ENCODE data around the gene PRR12. TPM values are rescaled to one million over a fixed set of nuclear protein-coding genes. Genes with fewer than 3 reads are reported as not detected.

Gene PRR12
- total and polyA plus RNA-seq, 4 donors, result 0.86 to 3.5 (median 2.8) TPM

DNA sequence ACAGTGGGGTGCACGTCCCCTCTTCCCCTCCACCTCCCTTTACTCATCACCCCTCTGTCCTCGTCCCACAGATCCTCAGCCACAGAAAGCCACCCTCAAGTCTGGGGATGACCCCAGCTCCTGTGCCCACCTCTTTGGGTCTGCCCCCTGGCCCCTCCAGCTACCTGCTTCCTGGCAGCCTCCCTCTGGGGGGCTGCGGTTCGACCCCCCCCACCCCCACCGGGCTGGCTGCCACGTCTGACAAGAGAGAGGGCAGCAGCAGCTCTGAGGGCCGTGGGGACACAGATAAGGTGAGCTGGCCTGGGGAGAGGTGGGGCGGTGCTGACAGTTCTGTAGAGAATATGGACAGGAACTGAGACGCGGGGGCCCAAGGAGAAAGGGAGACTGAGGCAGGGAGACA lies 63.6 kb downstream of the PRR12 start (continued):
- TF ChIP-seq, protein P1, sequence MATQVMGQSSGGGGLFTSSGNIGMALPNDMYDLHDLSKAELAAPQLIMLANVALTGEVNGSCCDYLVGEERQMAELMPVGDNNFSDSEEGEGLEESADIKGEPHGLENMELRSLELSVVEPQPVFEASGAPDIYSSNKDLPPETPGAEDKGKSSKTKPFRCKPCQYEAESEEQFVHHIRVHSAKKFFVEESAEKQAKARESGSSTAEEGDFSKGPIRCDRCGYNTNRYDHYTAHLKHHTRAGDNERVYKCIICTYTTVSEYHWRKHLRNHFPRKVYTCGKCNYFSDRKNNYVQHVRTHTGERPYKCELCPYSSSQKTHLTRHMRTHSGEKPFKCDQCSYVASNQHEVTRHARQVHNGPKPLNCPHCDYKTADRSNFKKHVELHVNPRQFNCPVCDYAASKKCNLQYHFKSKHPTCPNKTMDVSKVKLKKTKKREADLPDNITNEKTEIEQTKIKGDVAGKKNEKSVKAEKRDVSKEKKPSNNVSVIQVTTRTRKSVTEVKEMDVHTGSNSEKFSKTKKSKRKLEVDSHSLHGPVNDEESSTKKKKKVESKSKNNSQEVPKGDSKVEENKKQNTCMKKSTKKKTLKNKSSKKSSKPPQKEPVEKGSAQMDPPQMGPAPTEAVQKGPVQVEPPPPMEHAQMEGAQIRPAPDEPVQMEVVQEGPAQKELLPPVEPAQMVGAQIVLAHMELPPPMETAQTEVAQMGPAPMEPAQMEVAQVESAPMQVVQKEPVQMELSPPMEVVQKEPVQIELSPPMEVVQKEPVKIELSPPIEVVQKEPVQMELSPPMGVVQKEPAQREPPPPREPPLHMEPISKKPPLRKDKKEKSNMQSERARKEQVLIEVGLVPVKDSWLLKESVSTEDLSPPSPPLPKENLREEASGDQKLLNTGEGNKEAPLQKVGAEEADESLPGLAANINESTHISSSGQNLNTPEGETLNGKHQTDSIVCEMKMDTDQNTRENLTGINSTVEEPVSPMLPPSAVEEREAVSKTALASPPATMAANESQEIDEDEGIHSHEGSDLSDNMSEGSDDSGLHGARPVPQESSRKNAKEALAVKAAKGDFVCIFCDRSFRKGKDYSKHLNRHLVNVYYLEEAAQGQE (IDR thresholded peaks at IDR 0.05), result no peak
- TF ChIP-seq RXRA (IDR thresholded peaks at IDR 0.05), result no peak

DNA sequence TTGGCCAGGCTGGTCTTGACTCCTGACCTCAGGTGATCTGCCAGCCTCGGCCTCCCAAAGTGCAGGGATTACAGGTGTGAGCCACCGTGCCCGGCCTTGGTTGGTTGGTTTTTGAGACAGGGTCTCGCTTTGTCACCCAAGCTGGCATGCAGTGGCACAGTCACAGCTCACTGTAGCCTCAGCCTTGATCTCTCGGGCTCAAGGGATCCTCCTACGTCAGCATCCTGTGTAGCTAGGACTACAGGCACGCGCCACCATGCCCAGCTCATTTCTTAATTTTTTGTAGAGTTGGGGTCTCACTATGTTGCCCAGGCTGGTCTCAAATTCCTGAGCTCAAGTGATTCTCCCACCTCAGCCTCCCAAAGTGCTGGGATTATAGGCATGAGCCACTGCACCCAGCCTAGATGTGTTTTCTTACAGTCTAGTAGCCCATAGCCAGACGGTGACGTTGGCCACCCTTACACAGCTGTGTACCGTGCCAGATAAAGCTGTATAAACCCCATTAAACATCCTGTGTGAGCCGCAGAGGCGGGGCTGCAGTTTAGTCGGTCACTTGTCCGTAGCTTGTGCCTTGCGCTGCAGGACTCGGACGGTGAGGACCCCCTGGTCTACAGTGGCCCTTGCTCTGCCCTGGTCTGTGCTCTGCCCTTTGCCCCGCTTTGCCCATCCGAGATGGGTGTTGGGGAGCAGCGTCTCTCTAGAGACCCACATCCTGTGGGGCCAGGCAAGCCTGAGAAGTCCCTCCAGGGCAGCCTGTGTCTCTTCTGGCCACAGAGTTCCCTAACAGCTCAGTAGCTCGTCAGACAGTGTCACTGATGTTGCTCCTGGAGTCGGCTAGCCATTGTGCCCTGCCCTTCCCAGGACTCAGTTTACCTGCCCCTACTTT lies 64.8 kb downstream of the PRR12 start:
- Histone ChIP-seq H3K36me3 (ENCODE audit: control insufficient read depth in 4 of 4, insufficient read depth in 3 of 4, low read depth in 1 of 4, low read length in 3 of 4) (peaks cover 28 to 76% (median 40%) of the 10 kb centered on the region in 4 donors), H3K27me3 (ENCODE audit: control insufficient read depth in 4 of 4, insufficient read depth in 4 of 4, low read length in 3 of 4) (no peaks in the 10 kb centered on the region), H3K27ac (ENCODE audit: low read depth in 1 of 2, low read length in 2 of 2) (no peak overlapping the region), H3K9me3 (ENCODE audit: control insufficient read depth in 4 of 4, low read length in 3 of 4) (no peaks in the 10 kb centered on the region), H3K4me3 (ENCODE audit: low read depth in 1 of 3, low read length in 3 of 3) (no peak overlapping the region), H3K9ac (ENCODE audit: low read depth in 1 of 2, low read length in 2 of 2) (no peak overlapping the region), H3K4me1 (ENCODE audit: control insufficient read depth in 4 of 4, insufficient read depth in 4 of 4, low read length in 3 of 4) (no peaks in the 10 kb centered on the region)
- WGBS, result 92% methylated on average over 23 of the region's 23 CpGs
- no peak for DNase-seq (ENCODE audit: low spot score)
- TF ChIP-seq SP1 (IDR thresholded peaks at IDR 0.05) (no peak), YY1 (IDR thresholded peaks at IDR 0.05) (no peak), HNF4A (conservative IDR thresholded peaks at IDR 0.05) (no peak), RAD21 (IDR thresholded peaks at IDR 0.05) (no peak), FOXA1 (IDR thresholded peaks at IDR 0.05) (no peak), FOXA2 (IDR thresholded peaks at IDR 0.05) (no peak), HNF4G (IDR thresholded peaks at IDR 0.05) (no peak), NR2F2 (IDR thresholded peaks at IDR 0.05) (no peak), RXRA (IDR thresholded peaks at IDR 0.05) (no peak), EGR1 (IDR thresholded peaks at IDR 0.05; ENCODE audit: low read depth in 2 of 2) (no peak), JUND (IDR thresholded peaks at IDR 0.05) (no peak), TAF1 (conservative IDR thresholded peaks at IDR 0.05) (no peak), GABPA (IDR thresholded peaks at IDR 0.05 in 1 of 2, conservative IDR thresholded peaks at IDR 0.05 in 1 of 2) (no peak)
- TF ChIP-seq, protein P2, sequence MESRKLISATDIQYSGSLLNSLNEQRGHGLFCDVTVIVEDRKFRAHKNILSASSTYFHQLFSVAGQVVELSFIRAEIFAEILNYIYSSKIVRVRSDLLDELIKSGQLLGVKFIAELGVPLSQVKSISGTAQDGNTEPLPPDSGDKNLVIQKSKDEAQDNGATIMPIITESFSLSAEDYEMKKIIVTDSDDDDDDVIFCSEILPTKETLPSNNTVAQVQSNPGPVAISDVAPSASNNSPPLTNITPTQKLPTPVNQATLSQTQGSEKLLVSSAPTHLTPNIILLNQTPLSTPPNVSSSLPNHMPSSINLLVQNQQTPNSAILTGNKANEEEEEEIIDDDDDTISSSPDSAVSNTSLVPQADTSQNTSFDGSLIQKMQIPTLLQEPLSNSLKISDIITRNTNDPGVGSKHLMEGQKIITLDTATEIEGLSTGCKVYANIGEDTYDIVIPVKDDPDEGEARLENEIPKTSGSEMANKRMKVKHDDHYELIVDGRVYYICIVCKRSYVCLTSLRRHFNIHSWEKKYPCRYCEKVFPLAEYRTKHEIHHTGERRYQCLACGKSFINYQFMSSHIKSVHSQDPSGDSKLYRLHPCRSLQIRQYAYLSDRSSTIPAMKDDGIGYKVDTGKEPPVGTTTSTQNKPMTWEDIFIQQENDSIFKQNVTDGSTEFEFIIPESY (IDR thresholded peaks at IDR 0.05), result no peak
- TF ChIP-seq, protein P1 (IDR thresholded peaks at IDR 0.05), result no peak
- TF ChIP-seq, protein P3, sequence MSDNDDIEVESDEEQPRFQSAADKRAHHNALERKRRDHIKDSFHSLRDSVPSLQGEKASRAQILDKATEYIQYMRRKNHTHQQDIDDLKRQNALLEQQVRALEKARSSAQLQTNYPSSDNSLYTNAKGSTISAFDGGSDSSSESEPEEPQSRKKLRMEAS (IDR thresholded peaks at IDR 0.05), result no peak
- TF ChIP-seq, protein P4, sequence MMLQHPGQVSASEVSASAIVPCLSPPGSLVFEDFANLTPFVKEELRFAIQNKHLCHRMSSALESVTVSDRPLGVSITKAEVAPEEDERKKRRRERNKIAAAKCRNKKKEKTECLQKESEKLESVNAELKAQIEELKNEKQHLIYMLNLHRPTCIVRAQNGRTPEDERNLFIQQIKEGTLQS (IDR thresholded peaks at IDR 0.05), result no peak
- TF ChIP-seq, protein P5, sequence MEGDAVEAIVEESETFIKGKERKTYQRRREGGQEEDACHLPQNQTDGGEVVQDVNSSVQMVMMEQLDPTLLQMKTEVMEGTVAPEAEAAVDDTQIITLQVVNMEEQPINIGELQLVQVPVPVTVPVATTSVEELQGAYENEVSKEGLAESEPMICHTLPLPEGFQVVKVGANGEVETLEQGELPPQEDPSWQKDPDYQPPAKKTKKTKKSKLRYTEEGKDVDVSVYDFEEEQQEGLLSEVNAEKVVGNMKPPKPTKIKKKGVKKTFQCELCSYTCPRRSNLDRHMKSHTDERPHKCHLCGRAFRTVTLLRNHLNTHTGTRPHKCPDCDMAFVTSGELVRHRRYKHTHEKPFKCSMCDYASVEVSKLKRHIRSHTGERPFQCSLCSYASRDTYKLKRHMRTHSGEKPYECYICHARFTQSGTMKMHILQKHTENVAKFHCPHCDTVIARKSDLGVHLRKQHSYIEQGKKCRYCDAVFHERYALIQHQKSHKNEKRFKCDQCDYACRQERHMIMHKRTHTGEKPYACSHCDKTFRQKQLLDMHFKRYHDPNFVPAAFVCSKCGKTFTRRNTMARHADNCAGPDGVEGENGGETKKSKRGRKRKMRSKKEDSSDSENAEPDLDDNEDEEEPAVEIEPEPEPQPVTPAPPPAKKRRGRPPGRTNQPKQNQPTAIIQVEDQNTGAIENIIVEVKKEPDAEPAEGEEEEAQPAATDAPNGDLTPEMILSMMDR (IDR thresholded peaks at IDR 0.05; ENCODE audit: low read depth, low read length, missing input control), result no peak

All from liver (tissue), 9 donors.